ENCODE measurements around the gene TGFBRAP1.
"Not testable (repeated sequence)": the region's sequence is repeated elsewhere in the genome, so short reads cannot be mapped to it uniquely, and the experiment has no call there.

Gene TGFBRAP1

DNA sequence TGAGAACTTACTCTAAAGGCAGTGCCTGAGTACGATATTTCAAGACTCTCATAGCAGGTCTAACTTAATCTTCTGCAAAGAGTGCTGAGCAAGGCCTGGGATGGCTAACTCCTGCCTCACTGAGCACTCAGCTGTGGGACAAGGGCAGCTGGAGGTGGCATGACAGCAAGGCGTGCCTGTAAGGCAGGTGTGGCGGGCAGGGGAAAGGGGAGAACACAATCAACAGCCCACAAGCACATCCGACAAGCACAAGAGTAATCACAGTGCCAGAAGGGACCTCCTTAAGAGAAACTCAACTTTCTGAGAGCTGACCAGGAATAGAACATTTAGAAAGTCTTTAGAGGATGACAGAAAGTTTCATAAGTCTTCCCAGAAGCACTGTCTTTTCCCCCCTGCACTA is 46.0 kb downstream of the TGFBRAP1 start:
- DNase-seq (ENCODE audit: low read depth in 1 of 2, low spot score in 1 of 2): no peak

- no peak for DNase-seq (ENCODE audit: low read depth in 1 of 2, low spot score in 1 of 2)
These were observed 49.3 kb downstream of the TGFBRAP1 start for GRCh38 chr2:105280281-105280680.

GRCh38 chr2:105279126-105279525 is 50.4 kb downstream of the TGFBRAP1 start:
- no peak for DNase-seq (ENCODE audit: low read depth in 1 of 2, low spot score in 1 of 2)

DNA sequence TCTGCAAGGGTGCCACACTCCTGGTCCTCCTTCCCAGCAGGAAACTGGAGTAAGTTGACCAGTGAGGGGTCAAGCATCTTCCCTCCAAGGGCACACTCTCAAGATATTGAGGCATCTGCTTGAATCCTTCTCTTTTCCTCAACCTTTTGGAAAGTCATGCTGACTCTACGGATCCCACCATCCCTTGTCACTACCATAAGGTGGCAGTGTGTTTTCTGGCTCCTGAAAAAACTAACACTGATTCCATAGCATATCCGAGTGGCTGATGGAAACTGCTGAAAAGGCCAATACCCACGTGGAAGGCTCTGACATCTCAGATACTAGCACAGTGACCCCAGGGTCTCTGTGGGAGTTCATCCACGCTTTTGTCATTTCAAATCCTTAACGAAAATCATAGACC is 50.9 kb downstream of the TGFBRAP1 start:
- no peak for DNase-seq (ENCODE audit: low read depth in 1 of 2, low spot score in 1 of 2)

GRCh38 chr2:105274046-105274445 is 55.5 kb downstream of the TGFBRAP1 start:
- no peak for DNase-seq (ENCODE audit: low read depth in 1 of 2, low spot score in 1 of 2)

DNA sequence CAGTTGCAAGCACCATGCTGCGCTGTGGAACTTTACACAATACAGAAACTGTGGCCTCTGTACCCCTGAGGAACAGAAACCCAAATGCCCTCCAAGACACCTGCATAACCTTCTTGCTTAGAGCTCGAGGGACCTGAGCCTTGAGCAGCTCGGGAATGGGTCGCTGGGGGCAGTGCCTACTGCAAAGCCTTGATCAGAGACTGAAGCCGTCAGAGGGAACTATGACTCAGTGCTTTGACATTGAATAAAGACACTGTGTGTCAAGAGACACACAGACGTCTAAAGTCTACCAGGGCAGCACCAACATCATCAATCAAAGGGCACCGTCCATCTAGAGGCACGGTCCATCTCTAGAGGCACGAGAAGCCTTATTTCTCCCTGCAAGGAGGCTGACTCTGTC is 57.4 kb downstream of the TGFBRAP1 start:
- DNase-seq (ENCODE audit: low read depth in 1 of 2, low spot score in 1 of 2): no peak

- no peak for DNase-seq (ENCODE audit: low read depth in 1 of 2, low spot score in 1 of 2)
These were observed 58.0 kb downstream of the TGFBRAP1 start for GRCh38 chr2:105271393-105272045.

DNA sequence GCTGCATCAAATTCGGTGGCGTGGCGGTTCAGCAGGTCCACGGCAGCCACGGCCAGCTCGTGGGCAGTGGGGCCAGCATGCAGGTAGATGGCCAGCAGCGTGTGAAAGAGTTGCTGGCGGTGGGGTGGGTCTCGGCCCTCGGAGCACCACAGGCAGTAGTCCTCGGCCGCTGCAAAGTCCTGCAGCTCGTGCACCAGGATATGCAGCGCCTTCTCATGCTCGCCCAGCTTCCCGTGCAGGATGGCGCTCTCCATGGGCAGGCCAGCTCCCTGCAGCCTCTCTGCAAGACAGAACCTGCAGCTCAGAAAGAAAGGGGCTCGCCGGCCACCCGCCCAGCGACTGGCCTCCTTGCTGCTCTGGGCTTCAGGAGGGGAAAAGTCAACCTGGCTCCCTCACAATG is 60.1 kb downstream of the TGFBRAP1 start:
- DNase-seq (ENCODE audit: low read depth in 1 of 2, low spot score in 1 of 2): no peak

GRCh38 chr2:105262651-105263091 is 66.9 kb downstream of the TGFBRAP1 start:
- DNase-seq (ENCODE audit: low read depth in 1 of 2, low spot score in 1 of 2): no peak

GRCh38 chr2:105261061-105261460 is 68.5 kb downstream of the TGFBRAP1 start:
- DNase-seq (ENCODE audit: low read depth in 1 of 2, low spot score in 1 of 2): no peak

DNA sequence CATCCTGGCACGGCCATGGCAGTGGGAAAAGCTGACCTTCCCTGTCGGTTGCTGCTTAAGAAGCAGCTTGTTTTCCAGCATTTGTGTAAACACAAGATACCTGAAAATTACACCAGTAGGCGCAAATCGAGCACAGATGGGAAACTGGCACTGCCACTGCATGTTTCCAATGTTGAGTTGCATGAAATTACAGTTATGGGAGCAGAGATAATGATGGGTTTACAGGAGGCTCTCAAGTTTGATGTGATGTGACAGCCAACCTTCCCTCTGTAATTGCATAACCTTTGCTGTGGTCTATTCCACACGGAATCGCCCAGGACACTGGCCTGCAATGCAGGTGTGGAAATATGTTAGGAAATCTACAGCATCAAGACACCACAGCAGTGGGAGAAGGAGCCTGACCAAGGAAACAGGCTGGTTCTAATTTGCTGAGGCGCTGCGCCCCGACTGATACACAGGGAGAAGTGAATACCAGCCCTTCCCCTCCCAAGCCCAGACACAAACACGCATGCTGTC is 70.6 kb downstream of the TGFBRAP1 start:
- DNase-seq (ENCODE audit: low read depth in 1 of 2, low spot score in 1 of 2): no peak

DNA sequence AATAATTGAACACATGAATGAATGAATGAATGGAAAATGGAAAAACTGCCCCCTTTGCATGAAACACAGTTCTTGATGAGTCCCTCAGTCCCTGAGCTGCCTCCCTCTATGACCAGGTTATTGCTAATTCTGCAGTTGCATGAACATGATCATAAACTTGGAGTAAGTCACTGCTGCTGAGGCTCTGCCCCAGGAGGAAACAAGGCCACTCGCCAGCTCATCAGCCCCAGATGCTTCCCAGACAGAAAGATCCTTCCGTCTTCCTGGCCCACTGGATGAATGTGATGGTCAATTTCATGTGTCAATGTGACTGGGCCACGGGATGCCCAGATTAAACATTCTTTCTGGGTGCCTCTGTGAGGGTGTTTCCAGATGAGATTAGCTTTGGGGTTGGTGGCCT is 71.6 kb downstream of the TGFBRAP1 start:
- DNase-seq (ENCODE audit: low read depth in 1 of 2, low spot score in 1 of 2): no peak

DNA sequence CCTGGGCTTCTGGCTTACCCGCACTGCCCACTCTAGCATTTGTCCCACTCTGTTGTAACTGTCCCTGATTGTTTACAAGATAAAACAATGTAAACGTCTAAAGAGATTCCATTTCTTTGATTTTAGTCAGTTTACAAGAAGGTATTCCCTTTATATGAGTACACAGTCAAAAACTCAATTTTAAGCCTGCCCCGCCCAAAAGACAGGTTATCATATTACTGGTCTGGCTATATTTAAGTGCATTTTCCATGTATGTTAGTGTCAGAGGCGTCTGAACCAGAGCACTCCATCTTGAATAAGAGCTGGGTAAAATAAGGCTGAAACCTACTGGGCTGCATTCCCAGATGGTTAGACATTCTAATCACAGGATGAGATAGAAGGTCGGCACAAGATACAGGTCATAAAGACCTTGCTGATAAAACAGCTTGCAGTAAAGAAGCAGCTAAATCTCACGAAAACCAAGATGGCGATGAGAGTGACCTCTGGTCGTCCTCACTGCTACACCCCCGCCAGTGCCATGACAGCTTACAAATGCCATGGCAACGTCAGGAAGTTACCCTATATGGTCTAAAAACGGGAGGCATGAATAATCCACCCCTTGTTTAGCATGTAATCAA is 73.0 kb downstream of the TGFBRAP1 start:
- no peak for DNase-seq (ENCODE audit: low read depth in 1 of 2, low spot score in 1 of 2)

- DNase-seq (ENCODE audit: low read depth in 1 of 2, low spot score in 1 of 2): no peak
These were observed 73.6 kb downstream of the TGFBRAP1 start for GRCh38 chr2:105255979-105256378.

- DNase-seq (ENCODE audit: low read depth in 1 of 2, low spot score in 1 of 2): no peak
These were observed 74.9 kb downstream of the TGFBRAP1 start for GRCh38 chr2:105254531-105255210.

DNA sequence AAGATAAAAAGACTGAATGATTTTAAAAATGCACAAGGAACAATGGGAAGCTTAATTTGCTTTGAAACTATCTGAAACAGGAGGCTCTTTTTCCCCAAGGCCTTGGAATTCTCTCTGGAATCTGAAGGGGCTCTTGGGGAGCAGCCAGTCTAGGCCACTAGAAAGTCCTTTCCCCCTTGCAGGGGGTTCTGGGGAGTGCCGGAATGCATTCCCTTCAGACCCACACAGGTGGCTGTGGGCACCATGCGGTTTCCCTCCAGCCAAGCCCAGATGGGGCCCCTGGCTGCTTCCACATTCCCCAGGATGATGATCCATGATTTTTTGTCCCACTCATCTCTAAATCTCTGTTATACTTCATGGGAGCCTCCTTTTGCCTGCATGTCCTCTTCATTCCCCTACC is 77.3 kb downstream of the TGFBRAP1 start:
- no peak for DNase-seq (ENCODE audit: low read depth in 1 of 2, low spot score in 1 of 2)

DNA sequence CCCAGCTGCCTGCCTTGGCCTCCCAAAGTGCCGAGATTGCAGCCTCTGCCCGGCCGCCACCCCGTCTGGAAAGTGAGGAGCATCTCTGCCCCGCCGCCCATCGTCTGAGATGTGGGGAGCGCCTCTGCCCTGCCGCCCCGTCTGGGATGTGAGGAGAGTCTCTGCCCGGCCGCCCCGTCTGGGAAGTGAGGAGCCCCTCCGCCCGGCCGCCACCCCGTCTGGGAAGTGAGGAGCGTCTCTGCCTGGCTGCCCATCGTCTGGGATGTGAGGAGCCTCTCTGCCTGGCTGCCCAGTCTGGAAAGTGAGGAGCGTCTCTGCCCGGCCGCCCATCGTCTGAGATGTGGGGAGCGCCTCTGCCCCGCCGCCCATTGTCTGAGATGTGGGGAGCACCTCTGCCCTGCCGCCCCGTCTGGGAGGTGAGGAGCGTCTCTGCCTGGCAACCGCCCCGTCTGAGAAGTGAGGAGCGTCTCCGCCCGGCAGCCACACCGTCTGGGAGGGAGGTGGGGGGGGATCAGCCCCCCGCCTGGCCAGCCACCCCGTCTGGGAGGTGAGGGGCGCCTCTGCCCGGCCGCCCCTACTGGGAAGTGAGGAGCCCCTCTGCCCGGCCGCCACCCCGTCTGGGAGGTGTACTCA is 78.4 kb downstream of the TGFBRAP1 start:
- not testable (repeated sequence) for DNase-seq (ENCODE audit: low read depth in 1 of 2, low spot score in 1 of 2)

DNA sequence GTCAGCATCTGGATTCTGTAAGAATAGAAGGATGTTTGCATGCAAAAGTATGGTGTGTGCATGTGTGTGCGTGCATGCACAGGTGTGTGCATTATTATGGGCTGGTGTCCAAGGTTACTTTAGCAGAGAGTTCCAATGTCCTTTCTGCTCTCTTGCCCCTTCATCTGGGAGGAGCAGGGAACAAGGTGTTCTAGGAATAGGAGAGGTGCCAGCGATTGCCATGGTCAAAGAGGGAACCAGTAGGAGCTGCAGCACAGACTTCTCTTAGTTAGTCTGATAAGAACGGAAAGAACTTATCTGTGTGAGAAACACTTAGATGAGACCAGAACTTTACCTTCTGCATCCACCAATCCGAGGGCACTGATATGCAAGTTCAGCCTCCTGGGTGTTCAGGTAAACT is 79.6 kb downstream of the TGFBRAP1 start:
- no peak for DNase-seq (ENCODE audit: low read depth in 1 of 2, low spot score in 1 of 2)

DNA sequence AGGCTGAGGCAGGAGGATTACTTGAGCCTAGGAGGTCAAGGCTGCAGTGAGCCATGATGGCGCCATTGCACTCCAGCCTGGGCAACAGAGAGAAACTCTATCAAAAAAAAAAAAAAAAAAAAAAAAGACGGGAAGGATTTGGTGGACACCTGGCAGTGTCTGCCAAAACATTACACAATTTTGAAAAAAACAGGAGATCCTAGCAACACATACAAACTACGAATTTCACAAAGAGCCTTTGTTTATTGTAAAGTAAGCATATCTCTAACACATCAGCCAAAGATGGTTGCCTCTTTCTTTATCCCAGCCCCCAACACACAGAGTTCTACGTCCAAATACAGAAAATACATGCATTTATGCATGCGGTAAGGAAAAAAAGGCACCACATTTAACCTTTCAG is 80.4 kb downstream of the TGFBRAP1 start:
- DNase-seq (ENCODE audit: low read depth in 1 of 2, low spot score in 1 of 2): no peak

GRCh38 chr2:105248316-105249070 is 81.0 kb downstream of the TGFBRAP1 start:
- no peak for DNase-seq (ENCODE audit: low read depth in 1 of 2, low spot score in 1 of 2)

DNA sequence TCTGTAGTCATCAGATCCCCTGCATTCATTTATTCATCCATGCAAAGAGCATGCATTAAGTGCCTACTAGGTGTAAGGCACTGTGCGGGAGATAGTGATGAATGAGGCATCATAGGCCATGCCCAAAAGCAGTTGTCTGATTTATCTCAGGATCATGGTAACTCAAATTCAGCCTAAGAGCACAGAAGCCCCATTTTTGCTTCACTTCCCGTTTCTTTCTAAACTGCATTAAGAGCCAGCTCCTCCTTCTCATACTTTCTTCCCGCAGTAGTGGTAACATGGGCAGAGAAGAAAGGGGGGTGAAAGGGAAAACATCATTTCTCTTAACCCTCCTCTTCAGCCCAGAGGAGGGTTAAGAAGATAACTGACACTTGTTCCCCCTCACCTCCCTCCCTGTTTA is 85.1 kb downstream of the TGFBRAP1 start:
- no peak for DNase-seq (ENCODE audit: low read depth in 1 of 2, low spot score in 1 of 2)

Measured in stimulated activated CD4-positive, alpha-beta T cell treated with anti-CD3 and anti-CD28 coated beads, Interleukin-15, amount 100 ng/mL, for 1 hour (primary cell).